ENCODE data around the gene DYNC2H1. TPM values are rescaled to one million over a fixed set of nuclear protein-coding genes. Genes with fewer than 3 reads are reported as not detected.

Gene DYNC2H1
- total RNA-seq, 1 experiment from 2014 or later: 12.4 TPM

GRCh38 chr11:103315248-103315647 is 206.0 kb downstream of the DYNC2H1 start:
- TF ChIP-seq SIN3A (IDR thresholded peaks at IDR 0.05; ENCODE audit: borderline replicate concordance, insufficient read depth, low read depth, low read length) (no peak), TCF7L2 (IDR thresholded peaks at IDR 0.05; ENCODE audit: low read depth, low read length) (no peak), POLR2AphosphoS5 (IDR thresholded peaks at IDR 0.05; ENCODE audit: low read depth, low read length) (no peak)
- TF ChIP-seq, protein P1, sequence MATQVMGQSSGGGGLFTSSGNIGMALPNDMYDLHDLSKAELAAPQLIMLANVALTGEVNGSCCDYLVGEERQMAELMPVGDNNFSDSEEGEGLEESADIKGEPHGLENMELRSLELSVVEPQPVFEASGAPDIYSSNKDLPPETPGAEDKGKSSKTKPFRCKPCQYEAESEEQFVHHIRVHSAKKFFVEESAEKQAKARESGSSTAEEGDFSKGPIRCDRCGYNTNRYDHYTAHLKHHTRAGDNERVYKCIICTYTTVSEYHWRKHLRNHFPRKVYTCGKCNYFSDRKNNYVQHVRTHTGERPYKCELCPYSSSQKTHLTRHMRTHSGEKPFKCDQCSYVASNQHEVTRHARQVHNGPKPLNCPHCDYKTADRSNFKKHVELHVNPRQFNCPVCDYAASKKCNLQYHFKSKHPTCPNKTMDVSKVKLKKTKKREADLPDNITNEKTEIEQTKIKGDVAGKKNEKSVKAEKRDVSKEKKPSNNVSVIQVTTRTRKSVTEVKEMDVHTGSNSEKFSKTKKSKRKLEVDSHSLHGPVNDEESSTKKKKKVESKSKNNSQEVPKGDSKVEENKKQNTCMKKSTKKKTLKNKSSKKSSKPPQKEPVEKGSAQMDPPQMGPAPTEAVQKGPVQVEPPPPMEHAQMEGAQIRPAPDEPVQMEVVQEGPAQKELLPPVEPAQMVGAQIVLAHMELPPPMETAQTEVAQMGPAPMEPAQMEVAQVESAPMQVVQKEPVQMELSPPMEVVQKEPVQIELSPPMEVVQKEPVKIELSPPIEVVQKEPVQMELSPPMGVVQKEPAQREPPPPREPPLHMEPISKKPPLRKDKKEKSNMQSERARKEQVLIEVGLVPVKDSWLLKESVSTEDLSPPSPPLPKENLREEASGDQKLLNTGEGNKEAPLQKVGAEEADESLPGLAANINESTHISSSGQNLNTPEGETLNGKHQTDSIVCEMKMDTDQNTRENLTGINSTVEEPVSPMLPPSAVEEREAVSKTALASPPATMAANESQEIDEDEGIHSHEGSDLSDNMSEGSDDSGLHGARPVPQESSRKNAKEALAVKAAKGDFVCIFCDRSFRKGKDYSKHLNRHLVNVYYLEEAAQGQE (IDR thresholded peaks at IDR 0.05; ENCODE audit: insufficient read depth in 1 of 2, low read depth in 2 of 2, low read length in 1 of 2): no peak
- TF ChIP-seq, protein P2, sequence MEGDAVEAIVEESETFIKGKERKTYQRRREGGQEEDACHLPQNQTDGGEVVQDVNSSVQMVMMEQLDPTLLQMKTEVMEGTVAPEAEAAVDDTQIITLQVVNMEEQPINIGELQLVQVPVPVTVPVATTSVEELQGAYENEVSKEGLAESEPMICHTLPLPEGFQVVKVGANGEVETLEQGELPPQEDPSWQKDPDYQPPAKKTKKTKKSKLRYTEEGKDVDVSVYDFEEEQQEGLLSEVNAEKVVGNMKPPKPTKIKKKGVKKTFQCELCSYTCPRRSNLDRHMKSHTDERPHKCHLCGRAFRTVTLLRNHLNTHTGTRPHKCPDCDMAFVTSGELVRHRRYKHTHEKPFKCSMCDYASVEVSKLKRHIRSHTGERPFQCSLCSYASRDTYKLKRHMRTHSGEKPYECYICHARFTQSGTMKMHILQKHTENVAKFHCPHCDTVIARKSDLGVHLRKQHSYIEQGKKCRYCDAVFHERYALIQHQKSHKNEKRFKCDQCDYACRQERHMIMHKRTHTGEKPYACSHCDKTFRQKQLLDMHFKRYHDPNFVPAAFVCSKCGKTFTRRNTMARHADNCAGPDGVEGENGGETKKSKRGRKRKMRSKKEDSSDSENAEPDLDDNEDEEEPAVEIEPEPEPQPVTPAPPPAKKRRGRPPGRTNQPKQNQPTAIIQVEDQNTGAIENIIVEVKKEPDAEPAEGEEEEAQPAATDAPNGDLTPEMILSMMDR (IDR thresholded peaks at IDR 0.05): no peak
- Histone ChIP-seq H3K4me3 (ENCODE audit: low read depth in 2 of 2, low read length in 2 of 2) (no peak overlapping the region), H3K36me3 (ENCODE audit: control insufficient read depth, insufficient read depth, low read length) (no peaks in the 10 kb centered on the region), H3K27ac (ENCODE audit: low read length) (no peak overlapping the region), H3K4me1 (ENCODE audit: control insufficient read depth, insufficient read depth, low read length) (no peaks in the 10 kb centered on the region), H3K27me3 (ENCODE audit: control insufficient read depth, insufficient read depth, low read length) (no peaks in the 10 kb centered on the region), H3K9me3 (ENCODE audit: control insufficient read depth, insufficient read depth, low read depth, low read length) (no peaks in the 10 kb centered on the region)
- no peak for DNase-seq (ENCODE audit: low read depth, low spot score)
- in situ Hi-C loops (cut with HindIII; ENCODE audit: low pct_unique_long_range_greater_than_20kb, low sequenced_read_pairs) (no loop called here), intact Hi-C loops (cut with micrococcal nuclease; ENCODE audit: unreplicated experiment) (no loop called here)
- ChIA-PET CTCF (no interaction called here), POLR2A (no interaction called here)
- no peak for ATAC-seq
- BruUV-seq (replicated peaks): no TSS peak

GRCh38 chr11:103317118-103317517 is 207.9 kb downstream of the DYNC2H1 start:
- Histone ChIP-seq H3K4me3 (ENCODE audit: low read depth in 2 of 2, low read length in 2 of 2) (no peak overlapping the region), H3K36me3 (ENCODE audit: control insufficient read depth, insufficient read depth, low read length) (no peaks in the 10 kb centered on the region), H3K4me1 (ENCODE audit: control insufficient read depth, insufficient read depth, low read length) (no peaks in the 10 kb centered on the region), H3K9me3 (ENCODE audit: control insufficient read depth, insufficient read depth, low read depth, low read length) (no peaks in the 10 kb centered on the region), H3K27ac (ENCODE audit: low read length) (no peak overlapping the region), H3K27me3 (ENCODE audit: control insufficient read depth, insufficient read depth, low read length) (no peaks in the 10 kb centered on the region)
- in situ Hi-C loops (cut with HindIII; ENCODE audit: low pct_unique_long_range_greater_than_20kb, low sequenced_read_pairs) (no loop called here), intact Hi-C loops (cut with micrococcal nuclease; ENCODE audit: unreplicated experiment) (no loop called here)
- no TSS peak for BruUV-seq (replicated peaks)
- ATAC-seq (no peak), DNase-seq (ENCODE audit: low read depth, low spot score) (no peak)
- POLR2A ChIA-PET: no interaction called here
- CTCF ChIA-PET: no interaction called here
- TF ChIP-seq POLR2AphosphoS5 (IDR thresholded peaks at IDR 0.05; ENCODE audit: low read depth, low read length): no peak
- TF ChIP-seq TCF7L2 (IDR thresholded peaks at IDR 0.05; ENCODE audit: low read depth, low read length): no peak
- TF ChIP-seq SIN3A (IDR thresholded peaks at IDR 0.05; ENCODE audit: borderline replicate concordance, insufficient read depth, low read depth, low read length): no peak
- TF ChIP-seq, protein P2 (IDR thresholded peaks at IDR 0.05): no peak
- TF ChIP-seq, protein P1 (IDR thresholded peaks at IDR 0.05; ENCODE audit: insufficient read depth in 1 of 2, low read depth in 2 of 2, low read length in 1 of 2): no peak

Measured in Panc1 (cell line).